GM18867 (cell line): Measurements from ENCODE around the gene KNG1.

Experiments used
- ATAC-seq: cut with Tn5 transposase; IDR thresholded peaks from one replicate; pipeline ENCODE4 v1.9.1; 2021; ENCODE audit warnings: mild to moderate bottlenecking, moderate library complexity; ENCODE audit not compliant: unreplicated experiment

Gene KNG1

GRCh38 chr3:186772281-186772694, 55.1 kb downstream of the KNG1 start:
- ATAC-seq, result peak; percentile 18

DNA sequence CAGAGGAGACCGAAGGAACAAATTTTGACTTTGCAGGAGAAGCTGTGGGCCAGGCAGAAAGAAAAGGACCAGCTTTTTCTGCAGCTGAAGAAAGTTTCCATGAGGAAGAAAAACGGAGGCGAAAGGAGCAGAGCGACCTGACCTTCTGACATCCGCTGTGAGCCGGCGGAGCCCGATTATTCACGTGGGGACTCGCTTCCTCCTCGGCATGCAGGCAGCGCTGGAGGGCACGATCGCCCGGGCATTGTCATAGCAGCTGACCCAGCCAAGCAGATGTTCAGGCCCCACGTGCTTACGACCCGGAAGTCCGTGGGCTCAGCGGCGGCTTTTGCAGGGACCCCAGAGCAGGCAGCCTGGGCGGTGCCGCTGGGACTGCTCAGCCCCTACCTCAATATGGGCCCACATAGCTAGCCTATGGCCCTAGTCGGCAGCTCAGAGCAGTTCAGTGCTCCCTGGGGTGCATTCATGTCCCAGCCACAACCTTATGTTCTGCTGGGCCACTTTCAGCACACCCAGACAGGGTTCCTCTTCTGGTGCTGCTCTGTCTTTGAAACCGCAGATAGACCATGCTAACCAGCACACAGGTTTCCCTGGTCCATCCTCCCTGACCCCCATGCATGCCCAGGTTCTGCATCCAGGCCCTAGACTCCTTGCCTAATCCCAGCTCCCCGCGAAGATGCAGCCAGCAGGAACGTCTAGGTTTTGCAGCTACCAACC, 55.7 kb downstream of the KNG1 start:
- peak; percentile 96 for ATAC-seq

GRCh38 chr3:186775999-186776398, 58.8 kb downstream of the KNG1 start:
- no peak for ATAC-seq

GRCh38 chr3:186779204-186779603, 62.0 kb downstream of the KNG1 start:
- ATAC-seq, result no peak

DNA sequence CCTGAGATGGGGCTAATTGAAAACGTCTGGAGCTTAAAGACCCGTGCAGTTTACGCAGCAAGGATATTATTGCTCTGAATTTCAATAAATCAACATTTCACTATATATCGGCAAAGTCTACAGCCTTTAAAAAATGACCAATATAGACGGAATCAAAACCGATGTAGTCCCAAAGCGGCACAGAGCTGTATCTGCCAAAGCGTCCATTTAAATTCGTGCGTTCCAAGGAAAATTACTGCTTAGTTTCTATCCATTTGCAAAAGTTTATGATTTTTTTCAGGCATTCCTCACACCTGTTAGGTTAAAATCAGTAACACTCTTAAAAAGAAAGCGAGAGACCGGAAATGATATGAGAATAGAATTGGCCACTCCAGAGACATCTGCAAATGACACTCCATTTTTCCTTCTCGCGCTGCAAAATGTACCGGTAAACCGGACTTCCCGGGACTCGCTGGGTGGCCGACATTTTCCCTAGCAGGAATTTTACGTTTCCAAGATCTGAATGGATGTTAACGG, 65.4 kb downstream of the KNG1 start:
- ATAC-seq, result peak; percentile 19

DNA sequence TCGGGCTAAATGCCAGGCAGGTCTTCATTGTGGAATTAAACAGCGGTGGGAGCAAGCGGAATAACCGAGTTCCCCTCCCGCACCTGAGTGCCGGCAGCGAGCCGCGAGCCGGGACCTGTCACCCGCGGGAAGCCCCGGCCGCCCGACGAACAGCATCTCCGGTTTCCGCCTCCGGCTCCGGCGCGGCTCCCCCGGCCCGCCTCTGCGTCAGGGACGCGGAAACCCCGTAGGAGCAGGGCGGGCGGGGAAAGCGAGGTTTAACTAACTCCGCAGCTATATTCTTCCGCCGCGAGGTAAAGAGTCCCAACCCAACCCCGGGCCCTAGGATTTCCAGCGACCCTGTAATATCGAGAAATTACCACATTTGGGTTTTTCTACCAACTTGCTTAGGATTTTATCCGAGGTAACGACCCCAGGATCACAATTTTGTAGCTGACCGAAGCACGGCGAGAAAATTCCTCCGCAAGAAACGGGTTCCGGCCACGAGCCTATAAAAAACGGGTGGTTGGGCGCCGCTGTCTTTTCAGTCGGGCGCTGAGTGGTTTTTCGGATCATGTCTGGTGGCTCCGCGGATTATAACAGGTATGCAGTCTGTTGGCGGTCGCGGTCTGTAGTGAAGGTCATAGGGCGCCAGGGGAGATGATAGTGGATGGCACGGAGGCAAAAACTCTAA, 66.0 kb downstream of the KNG1 start, which contains the start of gene EIF4A2:
EIF4A2 (plus strand) TSS at position 520 of the 673 bp plus-strand sequence; CDS start at position 554, 34 bp downstream.
- peak; percentile 64 for ATAC-seq

DNA sequence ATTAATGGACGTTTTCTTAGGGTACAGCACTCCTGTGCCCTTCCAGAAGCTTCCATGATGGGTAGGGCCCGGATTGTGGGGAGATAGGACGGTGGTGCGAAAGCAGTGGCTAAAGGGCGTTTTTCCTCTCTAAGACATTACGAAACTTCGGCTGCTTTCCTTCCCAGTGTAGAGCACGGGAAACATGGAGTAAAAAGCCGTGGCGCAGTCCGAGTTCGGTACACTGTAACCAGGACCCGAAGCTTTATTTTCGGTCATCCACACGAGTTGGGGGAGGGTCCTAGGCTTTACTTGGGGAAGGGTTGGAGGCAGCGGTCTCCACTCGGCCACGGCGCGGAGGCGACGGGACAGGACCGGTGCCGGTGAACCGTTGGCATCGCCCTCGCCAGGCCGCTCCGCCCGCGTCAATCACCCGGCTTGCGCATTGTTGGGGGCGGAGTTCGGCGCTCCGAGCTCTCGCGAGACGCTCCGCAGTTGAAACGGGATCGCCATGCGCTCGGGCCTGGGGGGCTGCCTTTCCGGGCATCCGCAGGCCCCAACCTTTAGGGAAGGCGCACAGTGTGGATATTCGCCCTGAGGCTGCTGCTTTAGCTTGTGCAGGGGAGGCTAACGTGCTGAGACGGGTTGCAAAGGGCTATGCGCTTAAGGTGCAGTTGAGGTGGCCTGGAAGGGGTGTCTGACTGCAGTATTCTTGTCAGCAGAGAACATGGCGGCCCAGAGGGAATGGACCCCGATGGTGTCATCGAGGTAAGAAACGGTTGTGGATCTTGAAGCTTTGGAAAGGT, 66.8 kb downstream of the KNG1 start:
- peak; percentile 53 for ATAC-seq

GRCh38 chr3:186784820-186785494, 67.8 kb downstream of the KNG1 start:
- no peak for ATAC-seq

DNA sequence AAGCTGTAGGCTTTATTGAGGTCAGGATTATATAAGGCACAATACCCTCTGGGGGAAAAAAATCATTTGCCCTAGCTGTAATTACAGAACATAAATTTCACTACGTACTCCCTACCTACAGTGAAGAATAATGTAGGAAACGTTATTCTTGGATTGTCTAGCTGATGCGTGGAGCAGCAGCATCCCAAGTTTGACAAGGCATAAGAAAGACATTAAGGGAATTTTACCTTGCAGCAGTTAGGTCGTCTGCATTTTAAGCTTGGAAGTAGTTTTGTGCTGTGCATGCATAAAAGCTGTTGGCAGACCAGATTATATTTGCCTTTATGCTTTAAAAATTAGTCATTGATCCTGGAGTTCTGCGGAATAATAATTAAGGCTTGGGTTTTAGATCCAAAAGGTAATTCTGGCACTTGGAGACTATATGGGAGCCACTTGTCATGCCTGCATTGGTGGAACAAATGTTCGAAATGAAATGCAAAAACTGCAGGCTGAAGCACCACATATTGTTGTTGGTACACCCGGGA, 68.4 kb downstream of the KNG1 start:
- no peak for ATAC-seq

DNA sequence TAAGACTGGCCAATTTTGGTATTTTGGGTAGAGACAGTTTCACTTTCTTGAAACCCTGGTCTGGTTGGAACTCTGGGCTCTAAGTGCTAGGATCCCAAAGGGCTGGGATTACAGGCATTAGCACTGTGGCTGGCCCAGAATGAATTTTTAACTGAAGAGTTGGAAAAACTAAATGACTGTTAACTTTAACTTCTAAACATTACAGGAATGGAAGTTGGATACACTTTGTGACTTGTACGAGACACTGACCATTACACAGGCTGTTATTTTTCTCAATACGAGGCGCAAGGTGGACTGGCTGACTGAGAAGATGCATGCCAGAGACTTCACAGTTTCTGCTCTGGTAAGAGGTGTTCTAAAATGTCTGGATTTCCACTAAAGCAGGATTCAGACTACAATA, 69.8 kb downstream of the KNG1 start:
- no peak for ATAC-seq

DNA sequence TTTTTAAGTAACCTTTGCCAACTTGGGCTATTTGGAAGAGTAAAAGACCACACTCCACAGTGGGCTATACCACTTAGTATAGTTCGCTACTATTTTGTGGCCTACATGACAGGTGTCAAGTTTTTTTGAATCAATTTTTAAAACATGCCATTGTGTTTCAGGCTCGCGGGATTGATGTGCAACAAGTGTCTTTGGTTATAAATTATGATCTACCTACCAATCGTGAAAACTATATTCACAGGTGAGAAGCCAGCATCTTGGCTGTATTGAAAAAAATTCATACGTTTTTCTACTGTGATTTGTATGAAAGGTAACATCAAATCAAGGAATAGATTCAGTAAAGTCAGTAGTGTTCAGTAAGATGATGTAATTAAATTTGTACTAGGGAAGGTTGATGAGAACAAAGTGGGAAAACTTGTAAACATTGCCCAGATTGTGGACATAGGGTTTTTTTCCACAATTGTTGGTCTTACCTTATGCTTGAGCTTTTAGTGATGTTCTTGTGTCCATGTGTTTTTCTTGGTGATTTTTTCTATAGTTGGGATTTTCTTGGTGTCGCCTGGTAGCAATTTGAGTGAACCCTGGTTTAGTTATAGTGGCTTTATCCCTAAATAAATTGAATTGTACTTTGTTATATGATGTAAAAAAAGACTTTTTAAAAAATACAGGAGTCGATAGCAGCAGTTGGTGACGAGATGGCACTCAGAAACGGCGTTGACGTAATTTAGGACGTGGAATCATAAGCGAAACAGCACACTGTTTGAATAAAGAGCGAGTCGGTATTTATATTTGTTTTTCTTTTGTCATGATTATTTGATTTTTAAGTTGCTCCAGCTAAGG, 70.7 kb downstream of the KNG1 start:
- ATAC-seq, result no peak

DNA sequence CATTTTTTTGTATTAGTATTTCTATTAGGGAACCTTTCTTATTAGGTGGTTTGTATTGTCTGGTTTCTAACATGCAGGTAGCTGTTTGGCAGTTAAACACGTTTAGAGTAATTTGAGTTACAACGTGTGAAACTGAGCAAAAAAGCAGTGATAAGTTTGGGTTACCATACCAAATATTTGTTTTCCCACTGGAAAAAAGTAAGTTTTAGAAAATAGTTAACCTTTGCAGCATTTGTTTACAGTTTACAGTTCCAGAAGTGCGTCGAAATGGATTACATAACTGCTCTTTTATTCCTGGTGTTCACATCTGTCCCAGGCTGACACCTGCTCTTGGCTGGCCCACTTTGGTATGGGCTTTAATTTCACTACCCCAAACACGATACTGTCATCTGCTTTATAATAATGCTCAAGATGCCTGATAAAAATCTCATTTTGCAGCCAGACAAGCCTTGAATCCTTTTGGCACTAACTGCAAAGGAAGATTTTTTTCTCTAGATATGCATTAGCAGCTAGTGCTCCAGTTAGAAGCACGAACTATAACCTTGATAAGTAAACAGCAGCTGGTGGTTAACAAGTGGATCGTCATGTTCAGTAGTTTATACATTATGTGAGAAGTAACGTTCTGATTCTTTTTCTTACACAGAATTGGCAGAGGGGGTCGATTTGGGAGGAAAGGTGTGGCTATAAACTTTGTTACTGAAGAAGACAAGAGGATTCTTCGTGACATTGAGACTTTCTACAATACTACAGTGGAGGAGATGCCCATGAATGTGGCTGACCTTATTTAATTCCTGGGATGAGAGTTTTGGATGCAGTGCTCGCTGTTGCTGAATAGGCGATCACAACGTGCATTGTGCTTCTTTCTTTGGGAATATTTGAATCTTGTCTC, 71.6 kb downstream of the KNG1 start:
- ATAC-seq, result no peak

GRCh38 chr3:186789554-186790260, 72.5 kb downstream of the KNG1 start:
- ATAC-seq, result no peak

DNA sequence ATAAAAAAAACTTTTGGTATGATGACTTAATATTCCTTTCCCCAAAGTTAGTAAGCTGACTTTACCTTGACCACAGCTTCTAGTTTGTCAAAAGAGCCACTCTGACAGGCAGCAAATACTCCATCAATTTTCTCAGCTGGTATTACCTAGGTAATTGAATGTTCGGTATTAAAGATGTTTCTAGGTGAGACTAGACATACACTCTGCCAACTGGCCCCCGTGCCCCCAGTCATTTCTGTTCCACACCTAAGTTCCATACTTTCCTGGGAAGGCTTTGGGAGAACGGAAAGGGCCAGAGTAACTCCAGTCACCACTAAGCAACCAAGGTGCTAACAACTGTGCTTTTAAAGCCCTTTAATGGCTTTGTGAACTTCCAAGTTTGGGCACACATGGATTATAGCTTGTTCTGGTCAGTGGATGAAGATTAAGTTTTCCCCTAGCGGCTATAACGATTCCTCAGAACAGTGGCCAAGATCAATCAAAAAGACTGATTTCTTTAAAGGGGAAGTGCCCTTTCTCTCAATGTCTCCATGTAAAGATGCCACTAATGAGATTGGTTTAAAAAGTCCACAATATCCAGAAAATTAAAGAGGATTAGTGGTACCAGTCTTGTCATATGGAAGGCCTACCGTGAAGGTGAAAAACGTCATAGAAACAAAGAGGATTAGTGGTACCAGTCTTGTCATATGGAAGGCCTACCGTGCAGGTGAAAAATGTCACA, 73.3 kb downstream of the KNG1 start:
- no peak for ATAC-seq
